Activated T-helper 17 cell treated with anti-CD3 and anti-CD28 coated beads, Interleukin-2, amount 50 U/mL, for 72 hours (primary cell): ENCODE data around the gene B3GALT5. TPM values are rescaled to one million over a fixed set of nuclear protein-coding genes. Genes with fewer than 3 reads are reported as not detected.
"Not testable (repeated sequence)": the region's sequence is repeated elsewhere in the genome, so short reads cannot be mapped to it uniquely, and the experiment has no call there.

Experiments
- ATAC-seq: fragments of 150-1000 bp; cut with Tn5 transposase; replicated peaks from 2 replicates; pipeline ENCODE4 v1.10.0; 2021; ENCODE audit warnings: mild to moderate bottlenecking, moderate library complexity
- H3K27ac Mint-ChIP-seq: one replicate; pipeline ENCODE4 v1.8.0; 2022; ENCODE audit warnings: mixed read lengths
- H3K27me3 Mint-ChIP-seq: one replicate; pipeline ENCODE4 v1.8.0; 2022; ENCODE audit warnings: mixed read lengths
- H3K36me3 Mint-ChIP-seq: one replicate; pipeline ENCODE4 v1.8.0; 2022; ENCODE audit warnings: low read depth, mild to moderate bottlenecking, mixed read lengths
- H3K4me1 Mint-ChIP-seq: one replicate; pipeline ENCODE4 v1.8.0; 2022; ENCODE audit warnings: mixed read lengths
- H3K4me3 Mint-ChIP-seq: one replicate; pipeline ENCODE4 v1.8.0; 2022; ENCODE audit warnings: mild to moderate bottlenecking, mixed read lengths
- H3K9me3 Mint-ChIP-seq: one replicate; pipeline ENCODE4 v1.8.0; 2022; ENCODE audit warnings: mixed read lengths
- total RNA-seq, 2 donors: library from RNA; stranded (reverse); gene quantifications; one replicate each; pipeline ENCODE4 v1.2.3, GENCODE V29; 2022

B3GALT5 gene
- under 1 TPM in 1 of 2 donors, not detected in 1; 0.03 TPM for total RNA-seq

DNA sequence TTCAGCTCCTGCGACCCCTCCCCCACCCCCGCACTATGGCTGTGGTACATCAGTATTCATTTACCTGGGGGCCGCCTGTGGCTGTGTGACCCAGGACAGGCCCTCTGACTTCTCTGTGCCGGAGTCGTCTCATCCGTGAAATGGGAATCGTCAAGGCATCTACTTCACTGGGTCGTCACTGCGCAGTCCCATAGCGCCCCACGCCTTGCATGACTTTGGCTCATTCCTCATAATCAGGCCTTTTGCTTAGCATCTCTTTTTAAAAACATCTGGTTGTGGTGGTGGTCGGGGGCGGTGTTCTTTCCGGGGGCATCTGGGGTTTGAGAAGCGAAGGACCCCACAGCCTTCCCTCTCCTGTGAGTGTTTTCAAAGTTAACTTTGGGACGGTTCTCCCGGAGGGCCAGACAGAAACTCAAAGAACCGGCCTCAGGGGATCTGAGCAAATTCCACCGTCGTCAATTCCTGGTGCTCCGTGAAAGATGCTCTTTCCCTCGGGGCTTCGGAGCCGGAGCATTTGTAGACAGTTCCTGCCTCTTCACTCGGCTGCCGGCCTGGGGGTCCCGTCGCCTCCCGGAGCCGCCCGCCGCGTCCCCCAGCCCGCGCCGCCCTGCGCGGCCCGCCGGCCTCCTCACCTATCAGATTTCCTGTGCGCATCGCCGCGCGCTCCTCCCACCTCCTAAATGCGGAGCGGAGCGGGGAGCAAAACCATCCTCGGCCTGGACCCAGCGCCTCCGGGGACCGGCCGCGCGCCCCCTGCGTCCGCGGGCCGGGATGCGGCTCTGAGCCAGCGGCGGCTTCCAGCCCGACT is at the start of gene B3GALT5:
Gene B3GALT5 (plus strand): TSS at position 708 of the 808 bp plus-strand sequence. CDS start 47,620 bp downstream, outside the sequence.
- Mint-ChIP-seq H3K4me3 (no peak within 1 kb of the TSS), H3K9me3 (no peaks in the 10 kb centered on the region), H3K4me1 (no peaks in the 10 kb centered on the region), H3K27ac (no peak within 1 kb of the TSS), H3K27me3 (peaks cover 29% of the 10 kb centered on the region), H3K36me3 (no peaks in the 10 kb centered on the region)
- no peak for ATAC-seq

GRCh38 chr21:39564200-39564599 is 48.5 kb upstream of the B3GALT5 start:
- Mint-ChIP-seq H3K4me1 (no peaks in the 10 kb centered on the region), H3K36me3 (no peaks in the 10 kb centered on the region), H3K27me3 (peaks cover 3% of the 10 kb centered on the region), H3K4me3 (no peak overlapping the region), H3K9me3 (no peaks in the 10 kb centered on the region), H3K27ac (no peak overlapping the region)
- ATAC-seq, result no peak

DNA sequence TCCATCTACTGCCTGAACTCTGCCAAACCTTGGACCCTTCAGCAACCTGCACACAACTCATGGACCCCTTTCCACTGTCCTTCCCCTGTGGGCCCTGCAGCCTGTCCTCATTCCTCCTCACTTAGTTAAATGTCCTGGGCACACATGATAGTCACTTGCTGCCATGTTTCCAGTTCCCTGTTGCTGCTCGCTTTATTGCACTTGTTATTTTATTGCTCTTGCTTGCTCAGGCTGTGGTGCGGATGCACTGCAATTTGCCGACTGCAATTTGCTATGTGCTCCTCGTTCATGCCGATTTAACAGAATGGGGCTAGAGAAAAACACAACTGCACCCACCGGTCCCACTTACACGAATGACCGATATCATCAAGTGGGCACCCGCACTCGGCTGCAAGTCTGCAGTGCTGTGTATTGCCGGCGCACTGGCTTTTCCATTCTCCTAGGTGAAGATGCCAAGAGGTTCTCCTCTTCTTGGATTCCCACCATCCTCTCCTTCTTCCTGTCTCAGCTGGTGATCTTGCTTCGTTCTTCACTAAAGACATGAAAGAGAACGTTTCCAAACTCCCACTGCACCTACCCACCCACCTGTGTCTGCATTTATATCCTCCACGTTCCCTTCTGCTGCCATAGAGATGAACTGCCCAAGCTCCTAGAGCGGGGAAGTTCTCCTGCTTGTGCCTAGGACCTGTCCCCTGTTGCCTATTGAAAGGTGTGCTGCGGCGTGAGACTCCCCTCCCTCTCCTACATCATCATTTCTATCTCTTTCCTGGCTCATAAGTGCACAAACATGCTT is 45.4 kb upstream of the B3GALT5 start:
- no peaks in the 10 kb centered on the region for H3K4me1 Mint-ChIP-seq
- no peaks in the 10 kb centered on the region for H3K9me3 Mint-ChIP-seq
- no peak overlapping the region for H3K4me3 Mint-ChIP-seq
- peaks cover under 1% of the 10 kb centered on the region for H3K27me3 Mint-ChIP-seq
- no peaks in the 10 kb centered on the region for H3K36me3 Mint-ChIP-seq
- no peak overlapping the region for H3K27ac Mint-ChIP-seq
- ATAC-seq, result no peak

DNA sequence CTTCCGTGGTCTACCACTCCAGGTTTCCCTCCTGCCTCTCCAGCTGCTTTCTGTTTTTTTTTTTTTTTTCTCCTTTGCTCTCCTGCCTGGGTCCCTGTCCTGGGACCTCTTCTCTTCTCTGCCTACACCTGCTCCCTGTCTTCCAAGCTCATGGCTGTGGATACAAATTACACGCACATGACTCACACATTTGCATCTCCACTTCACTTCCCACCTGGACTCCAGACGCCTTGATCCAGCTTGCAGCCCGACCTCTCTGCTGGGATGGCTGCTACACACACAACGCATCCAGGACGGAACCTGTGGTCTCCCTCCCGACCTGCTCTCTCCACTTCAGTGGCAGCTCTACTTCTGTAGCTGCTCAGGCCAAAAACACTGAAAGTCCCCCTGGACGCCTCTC is 44.4 kb upstream of the B3GALT5 start:
- H3K4me1 Mint-ChIP-seq, result no peaks in the 10 kb centered on the region
- no peak overlapping the region for H3K4me3 Mint-ChIP-seq
- no peaks in the 10 kb centered on the region for H3K36me3 Mint-ChIP-seq
- no peak overlapping the region for H3K27ac Mint-ChIP-seq
- no peak for ATAC-seq
- no peaks in the 10 kb centered on the region for H3K9me3 Mint-ChIP-seq
- H3K27me3 Mint-ChIP-seq, result peaks cover 6% of the 10 kb centered on the region

DNA sequence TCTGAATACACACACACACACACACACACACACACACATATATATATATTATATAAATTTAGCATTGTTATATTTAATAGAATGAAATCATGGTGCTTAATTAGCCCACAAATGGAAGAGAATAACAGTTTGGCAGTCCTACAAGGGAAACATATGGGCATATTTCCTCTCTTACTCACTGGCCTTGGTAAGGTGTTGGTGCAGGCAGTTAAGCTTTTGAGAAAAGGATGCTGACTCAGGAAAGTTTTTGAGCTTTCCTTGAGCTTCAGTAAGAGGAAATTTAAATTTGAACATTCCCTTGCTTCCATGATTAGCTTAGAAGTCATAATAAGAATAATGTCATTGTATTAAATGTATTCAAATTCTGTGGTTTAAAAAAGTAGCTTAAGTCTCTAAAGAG is 37.0 kb upstream of the B3GALT5 start:
- Mint-ChIP-seq H3K4me3 (no peak overlapping the region), H3K9me3 (no peaks in the 10 kb centered on the region), H3K4me1 (no peaks in the 10 kb centered on the region), H3K36me3 (no peaks in the 10 kb centered on the region), H3K27me3 (peaks cover 25% of the 10 kb centered on the region), H3K27ac (no peak overlapping the region)
- ATAC-seq, result no peak

- H3K4me1 Mint-ChIP-seq, result no peaks in the 10 kb centered on the region
- H3K27me3 Mint-ChIP-seq, result peaks cover 25% of the 10 kb centered on the region
- H3K27ac Mint-ChIP-seq, result no peak overlapping the region
- ATAC-seq, result no peak
- H3K4me3 Mint-ChIP-seq, result no peak overlapping the region
- H3K36me3 Mint-ChIP-seq, result no peaks in the 10 kb centered on the region
- no peaks in the 10 kb centered on the region for H3K9me3 Mint-ChIP-seq
These were observed 36.1 kb upstream of the B3GALT5 start for GRCh38 chr21:39576518-39577128.

- Mint-ChIP-seq H3K4me1 (no peaks in the 10 kb centered on the region), H3K9me3 (no peaks in the 10 kb centered on the region), H3K27ac (no peak overlapping the region), H3K27me3 (peaks cover 19% of the 10 kb centered on the region), H3K36me3 (no peaks in the 10 kb centered on the region), H3K4me3 (no peak overlapping the region)
- ATAC-seq, result no peak
These were observed 32.9 kb upstream of the B3GALT5 start for GRCh38 chr21:39579734-39580332.

GRCh38 chr21:39580744-39581143 is 32.0 kb upstream of the B3GALT5 start:
- no peaks in the 10 kb centered on the region for H3K4me1 Mint-ChIP-seq
- peaks cover 12% of the 10 kb centered on the region for H3K27me3 Mint-ChIP-seq
- no peaks in the 10 kb centered on the region for H3K36me3 Mint-ChIP-seq
- no peak for ATAC-seq
- no peak overlapping the region for H3K27ac Mint-ChIP-seq
- H3K9me3 Mint-ChIP-seq, result no peaks in the 10 kb centered on the region
- H3K4me3 Mint-ChIP-seq, result no peak overlapping the region

DNA sequence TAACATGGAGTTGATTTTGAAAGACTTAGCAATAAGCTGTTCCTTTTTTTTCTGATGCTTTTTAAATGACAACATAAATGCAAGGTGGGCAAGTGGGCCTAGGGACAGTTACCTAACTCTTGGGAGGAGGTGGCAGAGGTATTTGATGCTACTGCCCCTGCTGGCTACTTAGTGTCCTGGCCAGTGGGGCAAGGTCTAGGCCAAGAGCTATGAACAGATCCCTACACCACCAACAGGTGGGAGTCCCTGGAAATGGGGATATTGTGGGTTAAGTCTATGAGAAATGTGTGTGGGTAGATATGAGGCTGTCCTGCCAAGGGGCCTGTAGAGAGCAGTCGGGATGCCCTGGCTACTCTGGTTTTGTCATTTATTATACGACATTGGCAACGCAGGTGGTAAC is 31.3 kb upstream of the B3GALT5 start:
- H3K27me3 Mint-ChIP-seq, result peaks cover 12% of the 10 kb centered on the region
- H3K4me3 Mint-ChIP-seq, result no peak overlapping the region
- no peaks in the 10 kb centered on the region for H3K4me1 Mint-ChIP-seq
- H3K36me3 Mint-ChIP-seq, result no peaks in the 10 kb centered on the region
- ATAC-seq, result no peak
- H3K27ac Mint-ChIP-seq, result no peak overlapping the region
- H3K9me3 Mint-ChIP-seq, result no peaks in the 10 kb centered on the region

DNA sequence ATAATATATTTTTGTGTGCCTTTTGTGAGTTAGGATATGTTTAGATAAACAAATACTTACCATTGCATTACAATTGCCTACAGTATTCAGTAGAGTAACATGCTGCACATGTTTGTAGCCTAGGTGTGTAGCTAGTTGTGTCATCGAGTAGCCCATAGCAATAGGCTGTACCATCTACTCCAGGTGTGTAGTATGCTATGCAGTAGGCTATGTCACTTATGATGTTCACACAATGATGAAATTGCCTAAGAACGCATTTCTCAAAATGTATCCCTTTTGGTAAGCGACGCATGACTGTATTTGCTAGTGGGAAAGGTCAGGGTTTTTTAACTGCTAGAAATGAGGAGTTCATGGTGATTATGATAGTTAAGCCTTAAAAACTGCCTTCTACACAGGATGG is 30.0 kb upstream of the B3GALT5 start:
- Mint-ChIP-seq H3K36me3 (no peaks in the 10 kb centered on the region), H3K27me3 (peaks cover 8% of the 10 kb centered on the region), H3K9me3 (no peaks in the 10 kb centered on the region), H3K4me3 (no peak overlapping the region), H3K27ac (no peak overlapping the region), H3K4me1 (no peaks in the 10 kb centered on the region)
- no peak for ATAC-seq

GRCh38 chr21:39583586-39583985 is 29.2 kb upstream of the B3GALT5 start:
- H3K36me3 Mint-ChIP-seq, ATAC-seq, H3K27ac Mint-ChIP-seq, H3K27me3 Mint-ChIP-seq, H3K9me3 Mint-ChIP-seq, H3K4me1 Mint-ChIP-seq, H3K4me3 Mint-ChIP-seq: not testable (repeated sequence)

DNA sequence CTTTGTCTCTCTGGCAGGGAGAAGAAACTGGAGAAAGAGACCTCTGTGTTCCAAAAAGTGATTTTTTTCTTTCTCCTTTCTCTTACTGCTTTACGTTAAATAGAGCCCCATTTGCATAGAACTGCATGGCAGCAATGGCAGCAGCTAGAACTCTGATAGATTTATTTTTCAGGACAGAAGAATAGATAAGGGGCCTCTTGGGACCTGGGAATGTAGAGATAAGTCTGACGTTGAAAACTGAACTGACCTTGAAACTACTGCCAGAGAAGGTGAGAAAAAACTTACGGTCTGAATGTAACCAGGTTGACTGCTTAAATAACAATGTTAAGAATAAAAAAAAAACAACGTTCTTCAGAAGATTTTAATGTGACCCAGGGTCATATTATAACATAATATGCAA is 25.4 kb upstream of the B3GALT5 start:
- no peak overlapping the region for H3K4me3 Mint-ChIP-seq
- no peak overlapping the region for H3K27ac Mint-ChIP-seq
- no peaks in the 10 kb centered on the region for H3K9me3 Mint-ChIP-seq
- H3K36me3 Mint-ChIP-seq, result no peaks in the 10 kb centered on the region
- ATAC-seq, result no peak
- peaks cover 6% of the 10 kb centered on the region for H3K27me3 Mint-ChIP-seq
- no peaks in the 10 kb centered on the region for H3K4me1 Mint-ChIP-seq

DNA sequence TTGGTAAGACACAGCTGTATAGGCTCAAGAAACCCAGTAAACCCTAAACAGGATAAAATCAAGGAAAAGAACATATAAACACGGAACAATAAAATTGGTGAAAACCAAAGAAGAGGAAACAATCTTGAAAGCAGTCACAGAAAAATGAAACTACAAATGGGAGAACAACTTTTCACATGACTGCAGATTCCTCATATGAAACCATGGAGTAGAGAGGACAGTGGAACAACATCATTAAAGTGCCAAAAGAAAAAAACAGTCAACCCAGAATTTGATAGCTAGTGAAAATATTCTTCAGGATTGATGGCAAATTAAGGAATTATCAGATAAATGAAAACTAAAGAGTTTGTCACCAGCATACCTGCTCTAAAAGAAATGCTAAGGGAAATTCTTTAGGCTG is 23.9 kb upstream of the B3GALT5 start:
- Mint-ChIP-seq H3K4me3 (no peak overlapping the region), H3K27ac (no peak overlapping the region), H3K36me3 (no peaks in the 10 kb centered on the region), H3K9me3 (no peaks in the 10 kb centered on the region), H3K4me1 (no peaks in the 10 kb centered on the region), H3K27me3 (peaks cover 6% of the 10 kb centered on the region)
- ATAC-seq, result no peak

- no peaks in the 10 kb centered on the region for H3K4me1 Mint-ChIP-seq
- ATAC-seq, result no peak
- H3K27me3 Mint-ChIP-seq, result peaks cover 3% of the 10 kb centered on the region
- no peaks in the 10 kb centered on the region for H3K9me3 Mint-ChIP-seq
- H3K27ac Mint-ChIP-seq, result no peak overlapping the region
- H3K4me3 Mint-ChIP-seq, result no peak overlapping the region
- no peaks in the 10 kb centered on the region for H3K36me3 Mint-ChIP-seq
These were observed 19.2 kb upstream of the B3GALT5 start for GRCh38 chr21:39593522-39593921.
